WTC11 (cell line): ENCODE data around the gene SMARCA4. TPM values are rescaled to one million over a fixed set of nuclear protein-coding genes. Genes with fewer than 3 reads are reported as not detected.

ENCODE experiments used
- ATAC-seq: fragments of 200-7000 bp; cut with Tn5 transposase; 2 replicates; pipeline ENCODE4 v1.10.0; 2021; ENCODE audit warnings: mild to moderate bottlenecking, moderate library complexity
- CTCF ChIA-PET: fragments of 300-600 bp; sonication (Branson Sonifier 250); formaldehyde crosslinking; loops from one replicate; lab custom pipeline; 2021; ENCODE audit warnings: antibody characterized with exemption; lab: Charles Lee
- POLR2A ChIA-PET: fragments of 350-600 bp; sonication (Branson Sonifier 250); formaldehyde crosslinking; loops from one replicate; lab custom pipeline; 2021; ENCODE audit warnings: antibody characterized with exemption; lab: Charles Lee
- DNase-seq: peaks from one replicate; pipeline ENCODE4 v3.0.0; 2021; ENCODE audit warnings: low spot score
- H3K27ac Mint-ChIP-seq: 2 replicates; pipeline ENCODE4 v1.8.0; 2021; ENCODE audit warnings: mixed read lengths
- H3K27me3 Mint-ChIP-seq: 2 replicates; pipeline ENCODE4 v1.8.0; 2021; ENCODE audit warnings: low read depth, mild to moderate bottlenecking, moderate library complexity, mixed read lengths
- H3K36me3 Mint-ChIP-seq: 2 replicates; pipeline ENCODE4 v1.8.0; 2021; ENCODE audit warnings: mixed read lengths
- H3K4me1 Mint-ChIP-seq: 2 replicates; pipeline ENCODE4 v1.8.0; 2022; ENCODE audit warnings: mixed read lengths
- H3K4me3 Mint-ChIP-seq: 2 replicates; pipeline ENCODE4 v1.8.0; 2021; ENCODE audit warnings: mild to moderate bottlenecking, moderate library complexity, mixed read lengths
- H3K9me3 Mint-ChIP-seq: 2 replicates; pipeline ENCODE4 v1.8.0; 2021; ENCODE audit warnings: mixed read lengths
- CREB1 ChIP-seq: sonication (generic); formaldehyde crosslinking; IDR thresholded peaks from 2 replicates; pipeline ENCODE4 v1.8.0; 2023; ENCODE audit warnings: mild to moderate bottlenecking, missing genetic modification reagents
- CREM ChIP-seq: sonication (generic); formaldehyde crosslinking; IDR thresholded peaks from 2 replicates; pipeline ENCODE4 v1.8.1; 2022; ENCODE audit warnings: mild to moderate bottlenecking, missing genetic modification reagents, moderate library complexity
- ETV6 ChIP-seq: sonication (generic); formaldehyde crosslinking; IDR thresholded peaks from 2 replicates; pipeline ENCODE4 v1.8.1; 2022; ENCODE audit warnings: mild to moderate bottlenecking, missing genetic modification reagents
- GTF2I ChIP-seq: fragments of 250-450 bp; sonication (Bioruptor Pico); conservative IDR thresholded peaks from 2 replicates; pipeline ENCODE4 v1.4.0; 2021; ENCODE audit warnings: mild to moderate bottlenecking
- NR1H2 ChIP-seq: sonication (generic); formaldehyde crosslinking; IDR thresholded peaks from 2 replicates; pipeline ENCODE4 v1.9.0; 2021; ENCODE audit warnings: mild to moderate bottlenecking, moderate library complexity, missing genetic modification reagents
- RELA ChIP-seq: sonication (generic); formaldehyde crosslinking; IDR thresholded peaks from 2 replicates; pipeline ENCODE4 v1.8.1; 2022; ENCODE audit warnings: missing genetic modification reagents, mild to moderate bottlenecking, borderline replicate concordance
- TP53 ChIP-seq: sonication (generic); formaldehyde crosslinking; IDR thresholded peaks from 2 replicates; pipeline ENCODE4 v1.8.1; 2023; ENCODE audit warnings: mild to moderate bottlenecking, missing genetic modification reagents
- ZBTB21 ChIP-seq: sonication (generic); formaldehyde crosslinking; IDR thresholded peaks from 2 replicates; pipeline ENCODE4 v1.8.1; 2023; ENCODE audit warnings: mild to moderate bottlenecking, missing genetic modification reagents, borderline replicate concordance
- ZNF138 ChIP-seq: sonication (generic); formaldehyde crosslinking; conservative IDR thresholded peaks from 2 replicates; pipeline ENCODE4 v1.8.1; 2022; ENCODE audit warnings: mild to moderate bottlenecking, moderate library complexity, missing genetic modification reagents
- ZNF232 ChIP-seq: sonication (generic); formaldehyde crosslinking; IDR thresholded peaks from 2 replicates; pipeline ENCODE4 v1.8.0; 2022; ENCODE audit warnings: mild to moderate bottlenecking, missing genetic modification reagents
- total RNA-seq: library from RNA; stranded (reverse); gene quantifications from 3 replicates; pipeline ENCODE4 v1.2.3, GENCODE V29; 2021
- TF ChIP-seq, protein P1 (sequence below): fragments of 250-450 bp; sonication (Bioruptor Pico); IDR thresholded peaks from 2 replicates; pipeline ENCODE4 v1.9.0; 2021; ENCODE audit warnings: mild to moderate bottlenecking
- TF ChIP-seq, protein P2 (sequence below): fragments of 200-600 bp; IDR thresholded peaks from 2 replicates; pipeline ENCODE4 v1.8.0; 2022; ENCODE audit warnings: antibody characterized with exemption
- TF ChIP-seq, protein P3 (sequence below): sonication (generic); formaldehyde crosslinking; IDR thresholded peaks from 2 replicates; pipeline ENCODE4 v1.8.1; 2023; ENCODE audit warnings: mild to moderate bottlenecking, missing genetic modification reagents
- TF ChIP-seq, protein P4 (sequence below): sonication (generic); formaldehyde crosslinking; IDR thresholded peaks from 2 replicates; pipeline ENCODE4 v1.8.0; 2022; ENCODE audit warnings: mild to moderate bottlenecking, missing genetic modification reagents
- TF ChIP-seq, protein P5 (sequence below): fragments of 250-450 bp; sonication (Bioruptor Pico); IDR thresholded peaks from 2 replicates; pipeline ENCODE4 v1.9.0; 2021; ENCODE audit warnings: mild to moderate bottlenecking, borderline replicate concordance
- TF ChIP-seq, protein P6 (sequence below): sonication (generic); formaldehyde crosslinking; IDR thresholded peaks from 2 replicates; pipeline ENCODE4 v1.8.1; 2023; ENCODE audit warnings: mild to moderate bottlenecking, moderate library complexity, missing genetic modification reagents
- TF ChIP-seq, protein P7 (sequence below): sonication (generic); formaldehyde crosslinking; IDR thresholded peaks from 2 replicates; pipeline ENCODE4 v1.8.0; 2023; ENCODE audit warnings: missing genetic modification reagents
- TF ChIP-seq, protein P8 (sequence below): fragments of 250-450 bp; sonication (Bioruptor Pico); conservative IDR thresholded peaks from 2 replicates; pipeline ENCODE4 v1.9.0; 2021; ENCODE audit warnings: mild to moderate bottlenecking

The SMARCA4 gene
- total RNA-seq, 1 experiment from 2014 or later = 295 TPM

DNA sequence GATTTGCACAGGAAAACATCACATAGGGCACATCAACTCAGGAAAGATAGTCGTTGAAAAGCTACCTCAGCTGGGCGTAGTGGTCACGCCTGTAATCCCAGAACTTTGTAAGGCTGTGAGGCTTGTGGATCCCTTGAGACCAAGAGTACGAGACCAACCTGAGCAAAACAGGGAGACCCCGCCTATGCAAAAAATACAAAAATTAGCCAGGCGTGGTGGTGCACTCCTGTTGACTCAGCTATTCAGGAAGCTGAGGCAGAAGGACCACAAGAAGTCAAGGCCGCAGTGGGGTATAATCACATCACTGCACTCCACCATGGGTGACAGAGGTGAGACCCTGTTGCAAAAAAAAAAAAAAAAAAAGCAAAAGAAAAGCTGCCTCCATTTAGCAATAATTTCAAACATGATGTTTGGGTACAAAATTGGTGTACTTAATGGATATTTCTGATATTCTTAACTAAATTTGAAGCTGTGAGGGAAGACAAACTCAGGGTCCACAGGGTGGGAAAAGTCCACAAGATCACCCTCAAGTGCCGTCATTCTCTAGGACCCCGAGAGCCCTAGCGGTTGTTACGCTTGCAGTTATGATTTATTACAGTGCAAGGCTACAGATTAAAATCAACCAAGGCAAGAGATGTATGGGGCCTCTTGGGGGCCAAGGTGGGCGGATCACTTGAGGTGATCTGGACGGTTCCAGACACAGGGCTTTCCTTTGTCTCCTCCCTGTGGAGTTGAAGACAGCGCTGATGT lies 86.0 kb downstream of the SMARCA4 start (continued):
- TF ChIP-seq, protein P1, sequence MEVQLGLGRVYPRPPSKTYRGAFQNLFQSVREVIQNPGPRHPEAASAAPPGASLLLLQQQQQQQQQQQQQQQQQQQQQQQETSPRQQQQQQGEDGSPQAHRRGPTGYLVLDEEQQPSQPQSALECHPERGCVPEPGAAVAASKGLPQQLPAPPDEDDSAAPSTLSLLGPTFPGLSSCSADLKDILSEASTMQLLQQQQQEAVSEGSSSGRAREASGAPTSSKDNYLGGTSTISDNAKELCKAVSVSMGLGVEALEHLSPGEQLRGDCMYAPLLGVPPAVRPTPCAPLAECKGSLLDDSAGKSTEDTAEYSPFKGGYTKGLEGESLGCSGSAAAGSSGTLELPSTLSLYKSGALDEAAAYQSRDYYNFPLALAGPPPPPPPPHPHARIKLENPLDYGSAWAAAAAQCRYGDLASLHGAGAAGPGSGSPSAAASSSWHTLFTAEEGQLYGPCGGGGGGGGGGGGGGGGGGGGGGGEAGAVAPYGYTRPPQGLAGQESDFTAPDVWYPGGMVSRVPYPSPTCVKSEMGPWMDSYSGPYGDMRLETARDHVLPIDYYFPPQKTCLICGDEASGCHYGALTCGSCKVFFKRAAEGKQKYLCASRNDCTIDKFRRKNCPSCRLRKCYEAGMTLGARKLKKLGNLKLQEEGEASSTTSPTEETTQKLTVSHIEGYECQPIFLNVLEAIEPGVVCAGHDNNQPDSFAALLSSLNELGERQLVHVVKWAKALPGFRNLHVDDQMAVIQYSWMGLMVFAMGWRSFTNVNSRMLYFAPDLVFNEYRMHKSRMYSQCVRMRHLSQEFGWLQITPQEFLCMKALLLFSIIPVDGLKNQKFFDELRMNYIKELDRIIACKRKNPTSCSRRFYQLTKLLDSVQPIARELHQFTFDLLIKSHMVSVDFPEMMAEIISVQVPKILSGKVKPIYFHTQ (CRISPR knock-in tag) = no peak
- TF ChIP-seq GTF2I = no peak

DNA sequence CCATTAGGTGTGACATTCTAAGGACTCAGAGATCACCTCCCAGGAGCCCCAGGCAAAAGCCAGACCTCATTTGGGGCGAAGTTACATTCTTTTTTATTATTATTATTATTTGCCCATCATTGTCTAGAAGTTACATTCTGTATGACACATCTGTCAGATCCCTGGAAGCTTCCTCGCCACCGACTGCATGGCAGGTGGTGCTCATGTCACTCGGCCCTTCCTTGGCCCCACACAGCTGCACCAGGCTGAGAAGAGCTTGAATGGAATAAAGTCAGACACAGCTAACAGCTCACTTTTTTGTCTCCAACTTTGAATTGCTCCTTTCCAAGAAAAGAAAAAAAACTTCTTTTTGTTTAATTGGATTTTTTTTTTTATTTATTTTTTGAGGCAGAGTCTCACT lies 87.0 kb downstream of the SMARCA4 start:
- Mint-ChIP-seq H3K27ac (no peak overlapping the region), H3K4me3 (no peak overlapping the region), H3K4me1 (no peaks in the 10 kb centered on the region), H3K9me3 (no peaks in the 10 kb centered on the region), H3K27me3 (no peaks in the 10 kb centered on the region), H3K36me3 (peaks cover 46% of the 10 kb centered on the region)
- ATAC-seq (no peak), DNase-seq (no peak)
- ChIA-PET CTCF (interaction anchor here (0.6 to 1.0 kb wide), 3 partner anchors 78 to 234 kb away, joined by 3 read pairs; no protein-coding TSS in a partner anchor), POLR2A (no interaction called here)
- TF ChIP-seq TP53 (CRISPR knock-in tag) (no peak), ZBTB21 (CRISPR knock-in tag) (no peak), ETV6 (CRISPR knock-in tag) (no peak), NR1H2 (CRISPR knock-in tag) (no peak), CREB1 (CRISPR knock-in tag) (no peak), ZNF232 (CRISPR knock-in tag) (no peak), ZNF138 (CRISPR knock-in tag) (no peak), RELA (CRISPR knock-in tag) (no peak), CREM (CRISPR knock-in tag) (no peak)
- TF ChIP-seq, protein P2, sequence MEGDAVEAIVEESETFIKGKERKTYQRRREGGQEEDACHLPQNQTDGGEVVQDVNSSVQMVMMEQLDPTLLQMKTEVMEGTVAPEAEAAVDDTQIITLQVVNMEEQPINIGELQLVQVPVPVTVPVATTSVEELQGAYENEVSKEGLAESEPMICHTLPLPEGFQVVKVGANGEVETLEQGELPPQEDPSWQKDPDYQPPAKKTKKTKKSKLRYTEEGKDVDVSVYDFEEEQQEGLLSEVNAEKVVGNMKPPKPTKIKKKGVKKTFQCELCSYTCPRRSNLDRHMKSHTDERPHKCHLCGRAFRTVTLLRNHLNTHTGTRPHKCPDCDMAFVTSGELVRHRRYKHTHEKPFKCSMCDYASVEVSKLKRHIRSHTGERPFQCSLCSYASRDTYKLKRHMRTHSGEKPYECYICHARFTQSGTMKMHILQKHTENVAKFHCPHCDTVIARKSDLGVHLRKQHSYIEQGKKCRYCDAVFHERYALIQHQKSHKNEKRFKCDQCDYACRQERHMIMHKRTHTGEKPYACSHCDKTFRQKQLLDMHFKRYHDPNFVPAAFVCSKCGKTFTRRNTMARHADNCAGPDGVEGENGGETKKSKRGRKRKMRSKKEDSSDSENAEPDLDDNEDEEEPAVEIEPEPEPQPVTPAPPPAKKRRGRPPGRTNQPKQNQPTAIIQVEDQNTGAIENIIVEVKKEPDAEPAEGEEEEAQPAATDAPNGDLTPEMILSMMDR = no peak
- TF ChIP-seq, protein P3, sequence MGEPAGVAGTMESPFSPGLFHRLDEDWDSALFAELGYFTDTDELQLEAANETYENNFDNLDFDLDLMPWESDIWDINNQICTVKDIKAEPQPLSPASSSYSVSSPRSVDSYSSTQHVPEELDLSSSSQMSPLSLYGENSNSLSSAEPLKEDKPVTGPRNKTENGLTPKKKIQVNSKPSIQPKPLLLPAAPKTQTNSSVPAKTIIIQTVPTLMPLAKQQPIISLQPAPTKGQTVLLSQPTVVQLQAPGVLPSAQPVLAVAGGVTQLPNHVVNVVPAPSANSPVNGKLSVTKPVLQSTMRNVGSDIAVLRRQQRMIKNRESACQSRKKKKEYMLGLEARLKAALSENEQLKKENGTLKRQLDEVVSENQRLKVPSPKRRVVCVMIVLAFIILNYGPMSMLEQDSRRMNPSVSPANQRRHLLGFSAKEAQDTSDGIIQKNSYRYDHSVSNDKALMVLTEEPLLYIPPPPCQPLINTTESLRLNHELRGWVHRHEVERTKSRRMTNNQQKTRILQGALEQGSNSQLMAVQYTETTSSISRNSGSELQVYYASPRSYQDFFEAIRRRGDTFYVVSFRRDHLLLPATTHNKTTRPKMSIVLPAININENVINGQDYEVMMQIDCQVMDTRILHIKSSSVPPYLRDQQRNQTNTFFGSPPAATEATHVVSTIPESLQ = no peak
- TF ChIP-seq, protein P4, sequence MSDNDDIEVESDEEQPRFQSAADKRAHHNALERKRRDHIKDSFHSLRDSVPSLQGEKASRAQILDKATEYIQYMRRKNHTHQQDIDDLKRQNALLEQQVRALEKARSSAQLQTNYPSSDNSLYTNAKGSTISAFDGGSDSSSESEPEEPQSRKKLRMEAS (CRISPR knock-in tag) = no peak
- TF ChIP-seq, protein P5, sequence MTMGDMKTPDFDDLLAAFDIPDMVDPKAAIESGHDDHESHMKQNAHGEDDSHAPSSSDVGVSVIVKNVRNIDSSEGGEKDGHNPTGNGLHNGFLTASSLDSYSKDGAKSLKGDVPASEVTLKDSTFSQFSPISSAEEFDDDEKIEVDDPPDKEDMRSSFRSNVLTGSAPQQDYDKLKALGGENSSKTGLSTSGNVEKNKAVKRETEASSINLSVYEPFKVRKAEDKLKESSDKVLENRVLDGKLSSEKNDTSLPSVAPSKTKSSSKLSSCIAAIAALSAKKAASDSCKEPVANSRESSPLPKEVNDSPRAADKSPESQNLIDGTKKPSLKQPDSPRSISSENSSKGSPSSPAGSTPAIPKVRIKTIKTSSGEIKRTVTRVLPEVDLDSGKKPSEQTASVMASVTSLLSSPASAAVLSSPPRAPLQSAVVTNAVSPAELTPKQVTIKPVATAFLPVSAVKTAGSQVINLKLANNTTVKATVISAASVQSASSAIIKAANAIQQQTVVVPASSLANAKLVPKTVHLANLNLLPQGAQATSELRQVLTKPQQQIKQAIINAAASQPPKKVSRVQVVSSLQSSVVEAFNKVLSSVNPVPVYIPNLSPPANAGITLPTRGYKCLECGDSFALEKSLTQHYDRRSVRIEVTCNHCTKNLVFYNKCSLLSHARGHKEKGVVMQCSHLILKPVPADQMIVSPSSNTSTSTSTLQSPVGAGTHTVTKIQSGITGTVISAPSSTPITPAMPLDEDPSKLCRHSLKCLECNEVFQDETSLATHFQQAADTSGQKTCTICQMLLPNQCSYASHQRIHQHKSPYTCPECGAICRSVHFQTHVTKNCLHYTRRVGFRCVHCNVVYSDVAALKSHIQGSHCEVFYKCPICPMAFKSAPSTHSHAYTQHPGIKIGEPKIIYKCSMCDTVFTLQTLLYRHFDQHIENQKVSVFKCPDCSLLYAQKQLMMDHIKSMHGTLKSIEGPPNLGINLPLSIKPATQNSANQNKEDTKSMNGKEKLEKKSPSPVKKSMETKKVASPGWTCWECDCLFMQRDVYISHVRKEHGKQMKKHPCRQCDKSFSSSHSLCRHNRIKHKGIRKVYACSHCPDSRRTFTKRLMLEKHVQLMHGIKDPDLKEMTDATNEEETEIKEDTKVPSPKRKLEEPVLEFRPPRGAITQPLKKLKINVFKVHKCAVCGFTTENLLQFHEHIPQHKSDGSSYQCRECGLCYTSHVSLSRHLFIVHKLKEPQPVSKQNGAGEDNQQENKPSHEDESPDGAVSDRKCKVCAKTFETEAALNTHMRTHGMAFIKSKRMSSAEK (CRISPR knock-in tag) = no peak
- TF ChIP-seq, protein P6, sequence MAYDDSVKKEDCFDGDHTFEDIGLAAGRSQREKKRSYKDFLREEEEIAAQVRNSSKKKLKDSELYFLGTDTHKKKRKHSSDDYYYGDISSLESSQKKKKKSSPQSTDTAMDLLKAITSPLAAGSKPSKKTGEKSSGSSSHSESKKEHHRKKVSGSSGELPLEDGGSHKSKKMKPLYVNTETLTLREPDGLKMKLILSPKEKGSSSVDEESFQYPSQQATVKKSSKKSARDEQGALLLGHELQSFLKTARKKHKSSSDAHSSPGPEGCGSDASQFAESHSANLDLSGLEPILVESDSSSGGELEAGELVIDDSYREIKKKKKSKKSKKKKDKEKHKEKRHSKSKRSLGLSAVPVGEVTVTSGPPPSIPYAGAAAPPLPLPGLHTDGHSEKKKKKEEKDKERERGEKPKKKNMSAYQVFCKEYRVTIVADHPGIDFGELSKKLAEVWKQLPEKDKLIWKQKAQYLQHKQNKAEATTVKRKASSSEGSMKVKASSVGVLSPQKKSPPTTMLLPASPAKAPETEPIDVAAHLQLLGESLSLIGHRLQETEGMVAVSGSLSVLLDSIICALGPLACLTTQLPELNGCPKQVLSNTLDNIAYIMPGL (CRISPR knock-in tag) = no peak
- TF ChIP-seq, protein P7, sequence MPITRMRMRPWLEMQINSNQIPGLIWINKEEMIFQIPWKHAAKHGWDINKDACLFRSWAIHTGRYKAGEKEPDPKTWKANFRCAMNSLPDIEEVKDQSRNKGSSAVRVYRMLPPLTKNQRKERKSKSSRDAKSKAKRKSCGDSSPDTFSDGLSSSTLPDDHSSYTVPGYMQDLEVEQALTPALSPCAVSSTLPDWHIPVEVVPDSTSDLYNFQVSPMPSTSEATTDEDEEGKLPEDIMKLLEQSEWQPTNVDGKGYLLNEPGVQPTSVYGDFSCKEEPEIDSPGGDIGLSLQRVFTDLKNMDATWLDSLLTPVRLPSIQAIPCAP (CRISPR knock-in tag) = no peak
- TF ChIP-seq, protein P8, sequence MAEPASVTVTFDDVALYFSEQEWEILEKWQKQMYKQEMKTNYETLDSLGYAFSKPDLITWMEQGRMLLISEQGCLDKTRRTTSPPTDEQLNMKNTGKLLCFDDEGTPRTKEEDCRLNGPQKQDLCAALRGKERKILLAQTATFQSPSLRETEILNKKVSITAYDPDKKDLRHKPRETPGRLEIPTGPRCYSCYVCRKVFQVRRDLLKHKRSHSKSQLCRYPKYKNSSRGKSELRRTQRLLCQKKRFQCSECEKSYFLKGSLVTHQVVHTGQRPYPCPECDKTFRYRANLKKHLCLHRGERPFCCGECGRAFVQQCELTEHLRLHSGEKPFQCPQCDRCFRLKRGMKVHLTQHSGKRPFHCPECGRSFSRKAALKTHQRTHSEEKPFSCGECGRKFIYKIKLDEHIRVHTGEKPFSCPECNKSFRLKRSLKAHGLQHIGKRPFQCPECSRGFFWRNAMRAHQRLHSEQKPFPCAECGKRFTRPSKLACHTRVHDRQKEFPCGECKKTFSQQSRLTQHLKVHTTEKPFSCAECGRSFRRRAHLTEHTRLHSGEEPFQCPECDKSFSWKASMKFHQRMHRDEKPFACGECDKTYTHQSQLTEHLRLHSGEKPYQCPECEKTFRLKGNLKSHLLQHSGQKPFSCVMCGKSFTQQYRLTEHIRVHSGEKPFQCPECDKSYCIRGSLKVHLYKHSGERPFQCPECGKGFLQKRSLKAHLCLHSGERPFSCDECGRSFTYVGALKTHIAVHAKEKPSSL = no peak
